ENCODE results near the gene PRCC.
"Not testable (repeated sequence)": the region's sequence is repeated elsewhere in the genome, so short reads cannot be mapped to it uniquely, and the experiment has no call there.

Gene PRCC

DNA sequence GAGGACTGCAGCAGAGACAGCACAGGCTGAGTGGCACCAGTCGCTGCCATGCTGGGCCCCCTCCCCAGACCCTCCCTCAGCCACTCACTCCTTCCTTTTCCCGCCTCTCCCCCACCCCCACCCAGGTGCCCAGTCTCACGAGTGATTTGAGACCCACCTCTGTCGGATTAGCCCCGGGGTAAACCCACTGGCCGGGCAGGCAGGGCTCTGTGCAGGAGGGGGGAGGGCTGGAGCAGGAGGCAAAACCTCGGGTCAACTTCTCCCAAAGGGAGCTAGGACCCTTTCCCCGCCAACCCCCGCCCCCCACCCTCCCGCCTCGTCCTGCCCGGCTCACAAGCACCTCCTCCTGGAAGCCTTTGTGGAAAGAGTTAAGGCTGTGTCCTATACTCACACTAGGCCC, 23.0 kb upstream of the PRCC start:
- DNase-seq (ENCODE audit: low read depth in 2 of 2): no peak

DNA sequence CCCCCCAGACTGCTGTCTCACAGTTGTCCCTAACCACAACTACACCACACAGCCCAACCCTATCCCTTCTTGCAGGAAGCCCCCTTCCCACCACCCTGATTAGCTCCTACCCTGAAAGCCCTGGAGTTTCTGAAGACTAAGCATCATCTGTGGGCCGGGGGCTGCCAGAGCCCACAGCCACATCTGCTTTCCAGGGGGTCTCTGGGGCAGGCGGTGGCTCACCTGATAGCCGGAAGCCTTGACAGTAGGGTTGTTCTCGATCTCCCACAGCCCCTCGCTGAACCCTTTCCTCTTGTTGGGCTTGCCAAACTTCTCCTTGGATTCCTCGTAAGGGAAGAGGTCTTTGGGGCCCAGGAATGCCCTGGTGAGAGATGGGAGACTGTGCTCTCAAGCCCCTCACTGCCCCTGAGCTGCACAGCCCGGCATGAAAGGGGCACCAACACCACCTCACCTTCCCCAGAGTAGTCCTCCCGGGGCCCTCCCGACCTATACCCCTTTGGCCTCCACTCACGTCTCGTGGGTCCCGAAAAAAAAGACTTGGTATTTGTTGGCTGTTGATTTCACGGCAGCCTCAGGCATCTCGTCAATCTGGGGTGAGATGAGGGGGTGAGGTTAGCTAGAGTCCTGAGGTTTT, 22.4 kb upstream of the PRCC start:
- DNase-seq (ENCODE audit: low read depth in 2 of 2): no peak

DNA sequence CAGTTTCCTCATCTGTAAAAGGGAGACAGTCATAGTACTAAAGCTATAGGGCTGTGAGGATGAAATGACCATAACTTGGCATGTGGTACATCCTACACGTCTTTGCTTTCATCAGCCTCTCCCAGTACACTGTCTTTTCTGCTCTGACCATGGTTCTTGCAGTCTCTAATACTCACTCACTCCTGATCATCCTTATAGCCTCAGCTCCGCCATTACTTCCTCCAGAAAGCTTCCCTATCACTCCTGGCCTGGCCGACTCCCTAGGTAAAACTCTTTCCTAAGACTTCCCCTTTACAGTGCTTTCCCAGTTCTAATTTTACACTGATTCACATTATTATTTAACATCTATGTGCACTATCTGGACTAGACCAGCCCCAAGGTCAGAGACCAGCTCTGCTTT, 21.5 kb upstream of the PRCC start:
- DNase-seq (ENCODE audit: low read depth in 2 of 2): no peak

DNA sequence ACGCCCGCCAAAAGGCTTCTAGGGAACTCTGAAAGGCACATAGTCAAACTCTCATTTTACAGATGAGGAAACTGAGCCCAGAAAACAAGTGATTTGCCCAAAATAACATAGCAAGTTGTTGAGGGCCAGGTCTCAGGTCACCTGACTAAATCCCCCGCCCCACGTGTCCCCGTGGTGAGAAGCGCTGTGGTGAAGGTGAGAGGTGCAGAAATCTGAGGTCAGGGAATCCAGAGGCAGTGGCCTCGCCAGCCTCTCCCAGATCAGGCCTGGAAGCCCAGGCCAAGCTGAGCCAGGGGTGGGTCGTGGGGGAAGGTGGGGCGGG, 21.0 kb upstream of the PRCC start:
- no peak for DNase-seq (ENCODE audit: low read depth in 2 of 2)

DNA sequence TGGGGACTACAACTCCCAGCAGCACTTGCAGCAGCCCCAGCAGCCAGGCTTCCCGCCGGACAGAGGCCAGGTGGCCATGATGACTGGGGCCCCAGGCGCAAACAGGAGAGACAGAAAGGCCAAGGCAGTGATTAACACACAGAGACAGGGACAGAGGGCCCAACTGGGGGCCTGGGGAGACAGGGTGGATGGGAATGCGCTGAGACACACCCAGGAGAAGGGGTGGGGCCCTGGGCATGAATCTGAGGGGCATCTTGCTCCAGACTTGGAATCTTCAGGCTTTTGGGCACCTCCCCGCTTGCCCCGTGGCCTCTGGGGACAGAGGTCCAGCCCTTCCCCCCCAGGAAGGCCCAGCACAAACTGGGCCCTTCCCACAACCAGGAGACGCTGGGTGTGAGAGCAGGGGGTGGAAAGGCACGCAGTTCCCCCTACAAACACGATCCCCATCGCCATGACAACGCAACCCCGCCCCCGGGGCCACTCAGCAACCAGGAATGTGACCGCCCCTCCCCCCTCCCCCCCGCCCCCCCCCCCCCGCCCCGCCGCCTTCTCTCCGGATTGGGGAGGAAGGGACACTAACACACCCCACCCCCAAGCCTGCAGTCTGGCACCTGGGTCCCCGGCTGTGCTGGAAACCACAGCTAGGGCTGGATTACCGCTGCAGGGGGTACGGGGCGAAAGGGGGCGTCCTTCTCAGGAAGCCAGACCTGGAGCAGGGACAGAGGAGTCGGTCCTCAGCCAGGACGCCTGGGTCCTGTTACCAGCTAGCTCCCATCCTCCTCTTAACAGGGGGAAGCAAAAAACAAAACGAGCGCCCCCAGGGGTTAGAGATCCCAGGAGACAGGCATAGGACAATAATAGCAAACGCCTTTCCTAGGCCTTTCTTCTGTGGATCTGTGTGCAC, 20.4 kb upstream of the PRCC start:
- peak in 1 of 2 donors; percentile 56 for DNase-seq (ENCODE audit: low read depth in 2 of 2)

DNA sequence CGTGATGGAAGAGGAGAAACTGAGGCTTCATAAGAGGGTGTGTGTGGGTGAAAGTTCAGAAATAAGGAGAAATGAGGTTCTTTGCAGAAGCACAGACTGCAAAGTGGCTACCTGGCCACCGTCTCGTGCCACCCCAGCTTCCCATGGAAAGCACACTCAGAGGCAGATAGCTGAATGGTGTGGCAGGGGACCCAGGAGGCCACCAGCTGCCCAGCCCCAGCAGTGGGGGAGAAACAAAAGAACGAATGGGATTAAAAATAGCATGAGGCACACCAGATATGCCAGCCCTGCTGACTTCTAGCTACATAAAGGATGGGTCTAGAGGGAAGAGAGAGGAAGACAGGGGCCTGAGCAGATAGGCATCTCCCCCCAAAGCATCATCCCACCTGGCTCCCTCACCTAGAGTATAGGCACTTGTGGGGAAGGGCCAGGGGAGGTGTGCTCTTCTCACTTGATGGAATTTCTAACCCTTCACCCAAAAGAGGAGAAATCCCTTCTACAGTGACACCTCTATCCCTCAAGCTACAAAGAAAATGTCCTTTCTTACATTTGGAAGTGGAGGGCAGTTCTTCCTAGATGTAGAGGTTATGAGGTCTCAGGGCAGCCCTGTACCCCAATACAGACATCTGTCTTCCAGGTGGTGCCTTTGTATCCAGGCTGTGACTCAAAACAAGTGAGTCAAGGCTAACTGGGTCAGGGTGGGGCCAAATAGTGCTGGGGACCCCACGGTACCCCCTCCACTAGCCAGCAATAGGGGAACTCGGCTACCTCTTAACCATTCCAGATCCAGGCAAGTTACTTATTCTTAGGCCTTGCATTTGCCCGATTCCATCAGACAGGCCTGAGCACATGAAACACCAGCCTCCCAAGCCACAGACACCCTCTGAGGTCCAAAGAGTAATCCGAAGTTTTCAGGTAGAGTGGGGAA, 19.3 kb upstream of the PRCC start:
- no peak for DNase-seq (ENCODE audit: low read depth in 2 of 2)

DNA sequence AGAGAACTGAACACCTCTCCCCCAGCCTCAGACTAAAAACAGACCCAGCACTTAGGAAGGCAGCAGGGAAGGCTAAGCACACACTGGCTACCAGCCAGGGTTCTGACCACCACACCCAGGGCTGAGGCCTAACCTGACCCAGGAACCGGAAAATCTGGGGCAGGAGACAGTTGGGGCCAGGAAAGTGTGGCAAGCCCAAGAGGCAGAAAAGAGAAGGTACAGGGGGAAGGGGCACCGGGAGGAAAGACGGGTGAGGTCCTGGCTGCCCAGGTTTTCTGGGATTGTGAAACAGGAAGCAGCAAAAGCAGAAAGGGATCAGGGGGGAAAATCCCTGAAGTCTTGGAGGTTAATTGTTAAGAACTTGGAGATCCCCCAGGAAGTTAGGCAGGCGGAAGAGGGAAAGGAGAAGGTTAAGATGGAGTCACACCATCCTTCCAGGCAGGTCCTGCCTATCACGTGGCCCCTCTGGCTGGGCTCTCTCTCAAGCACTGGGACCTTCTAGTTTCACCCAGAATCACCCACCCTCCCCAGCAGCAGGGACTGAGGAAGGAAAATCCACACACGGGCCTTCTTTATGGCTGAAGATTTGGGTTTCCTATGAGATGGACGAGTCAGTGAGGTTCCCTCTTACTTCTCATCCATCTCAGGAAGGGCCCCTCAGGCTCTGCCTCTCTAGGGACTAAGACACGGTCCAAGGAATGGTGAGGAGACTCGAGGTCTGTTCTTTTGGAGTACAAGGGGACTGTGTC, 18.5 kb upstream of the PRCC start:
- DNase-seq (ENCODE audit: low read depth in 2 of 2): no peak

DNA sequence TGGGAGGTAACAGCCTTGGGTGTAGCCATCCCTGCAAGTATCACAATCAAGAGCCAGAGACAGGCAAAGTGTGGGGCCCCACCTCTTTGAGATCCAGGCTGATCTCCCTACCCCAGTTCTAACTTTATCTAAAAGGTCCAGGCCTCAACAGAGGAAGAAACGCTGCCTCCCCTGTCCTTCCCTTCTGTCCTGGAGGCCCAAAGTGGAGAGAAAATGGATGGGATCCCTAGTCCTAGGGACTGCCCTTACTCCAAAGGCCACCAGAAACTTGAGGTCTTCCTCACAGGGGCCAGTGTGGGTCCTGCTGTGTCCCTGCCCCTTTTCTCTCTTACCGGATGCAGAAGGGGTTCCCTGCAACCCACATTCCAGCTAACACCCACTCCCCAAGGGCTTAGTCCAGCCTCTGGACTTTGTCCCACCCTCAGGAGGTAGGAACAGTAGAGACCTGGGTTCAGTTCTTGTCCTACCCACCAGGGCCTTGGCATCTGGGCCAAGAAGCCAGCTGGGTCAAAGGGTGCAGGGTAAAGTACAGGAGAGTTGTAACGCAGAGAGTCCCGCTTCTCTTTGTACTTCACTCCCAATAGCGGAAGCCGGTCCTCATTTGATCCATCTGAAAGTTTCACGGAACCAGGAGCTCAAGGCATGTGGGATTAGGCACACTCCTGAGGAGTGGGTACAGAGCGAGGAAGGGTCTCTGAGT, 17.8 kb upstream of the PRCC start:
- no peak for DNase-seq (ENCODE audit: low read depth in 2 of 2)

DNA sequence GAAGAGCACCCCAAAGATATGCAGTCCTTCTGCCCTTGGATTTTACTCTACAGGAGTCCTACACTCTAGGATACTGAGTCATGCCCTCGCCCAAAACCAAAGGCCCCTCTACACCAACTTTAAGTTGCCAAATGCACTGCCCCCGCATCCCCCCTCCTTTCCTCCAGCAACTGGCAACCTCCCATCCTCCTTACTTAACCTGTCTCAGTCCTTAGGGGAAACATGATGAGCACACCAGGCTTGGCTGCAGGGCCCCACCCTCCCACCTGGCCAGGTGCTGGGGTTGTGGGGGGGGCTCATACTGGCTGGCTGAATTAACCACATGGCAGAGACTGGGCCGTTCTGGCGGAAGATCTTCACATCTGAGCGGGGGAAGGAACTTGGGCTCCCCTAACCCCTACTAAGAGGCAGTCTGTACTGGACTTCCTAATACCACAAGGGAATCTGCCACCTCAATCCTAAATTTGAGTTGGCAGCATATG, 17.1 kb upstream of the PRCC start:
- peak in 1 of 2 donors; percentile 48 for DNase-seq (ENCODE audit: low read depth in 2 of 2)

DNA sequence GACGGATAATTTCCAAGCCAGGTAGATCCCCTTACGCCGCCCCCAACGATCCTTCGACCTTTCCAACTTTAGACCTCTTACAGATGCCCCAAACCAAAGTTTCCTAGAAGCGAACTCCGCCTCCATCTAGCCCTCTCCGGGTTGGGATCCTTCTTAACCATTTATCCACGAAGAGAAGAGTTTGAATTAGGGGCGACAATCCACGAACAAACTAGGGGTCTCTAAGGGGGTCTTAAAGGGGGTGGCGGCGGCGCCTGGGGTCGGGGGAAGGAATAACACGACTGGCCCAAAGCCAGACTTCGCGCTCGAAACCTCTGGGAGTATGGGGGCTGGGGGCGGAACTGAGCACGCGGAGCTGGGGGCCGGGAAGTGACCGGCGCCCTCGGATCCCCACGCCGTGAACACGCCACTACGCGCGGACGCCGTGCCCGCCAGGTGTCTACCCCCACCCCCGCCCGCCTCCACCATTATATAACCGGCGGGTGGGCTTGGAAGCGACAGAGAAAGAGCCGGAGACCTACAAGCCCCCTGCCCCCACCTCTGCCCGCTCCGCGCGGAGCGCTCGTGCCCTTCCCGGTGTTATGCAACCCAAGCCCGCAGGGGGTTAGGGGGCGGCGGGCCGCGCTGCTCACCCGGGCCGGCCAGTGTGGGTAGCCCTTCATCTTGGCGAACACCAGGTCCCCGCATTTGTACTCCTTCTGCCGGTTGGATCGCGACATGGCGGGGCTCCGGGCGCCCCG, 16.5 kb upstream of the PRCC start:
- DNase-seq (ENCODE audit: low read depth in 2 of 2): peak in 1 of 2 donors; percentile 30

DNA sequence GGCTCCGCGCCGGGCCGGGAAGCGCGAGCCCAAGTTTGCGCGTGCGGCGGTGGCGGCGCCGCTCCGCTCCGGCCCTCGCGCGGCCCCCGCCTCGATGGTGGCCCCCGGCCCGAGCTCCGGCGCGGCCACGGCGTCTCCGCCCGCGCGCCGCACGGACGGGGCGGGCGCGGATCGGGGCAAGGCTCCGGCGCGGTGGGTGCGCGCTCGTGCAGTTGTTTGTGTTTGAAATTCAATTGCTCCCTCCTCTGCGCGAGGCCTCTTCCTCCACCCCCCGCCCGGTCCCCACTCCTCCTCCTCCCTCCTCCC, 15.9 kb upstream of the PRCC start, which contains the start of gene HDGF:
HDGF (minus strand) TSS at position 225 of the 306 bp plus-strand sequence. CDS start 246 bp downstream, outside the sequence.
- no peak for DNase-seq (ENCODE audit: low read depth in 2 of 2)

DNA sequence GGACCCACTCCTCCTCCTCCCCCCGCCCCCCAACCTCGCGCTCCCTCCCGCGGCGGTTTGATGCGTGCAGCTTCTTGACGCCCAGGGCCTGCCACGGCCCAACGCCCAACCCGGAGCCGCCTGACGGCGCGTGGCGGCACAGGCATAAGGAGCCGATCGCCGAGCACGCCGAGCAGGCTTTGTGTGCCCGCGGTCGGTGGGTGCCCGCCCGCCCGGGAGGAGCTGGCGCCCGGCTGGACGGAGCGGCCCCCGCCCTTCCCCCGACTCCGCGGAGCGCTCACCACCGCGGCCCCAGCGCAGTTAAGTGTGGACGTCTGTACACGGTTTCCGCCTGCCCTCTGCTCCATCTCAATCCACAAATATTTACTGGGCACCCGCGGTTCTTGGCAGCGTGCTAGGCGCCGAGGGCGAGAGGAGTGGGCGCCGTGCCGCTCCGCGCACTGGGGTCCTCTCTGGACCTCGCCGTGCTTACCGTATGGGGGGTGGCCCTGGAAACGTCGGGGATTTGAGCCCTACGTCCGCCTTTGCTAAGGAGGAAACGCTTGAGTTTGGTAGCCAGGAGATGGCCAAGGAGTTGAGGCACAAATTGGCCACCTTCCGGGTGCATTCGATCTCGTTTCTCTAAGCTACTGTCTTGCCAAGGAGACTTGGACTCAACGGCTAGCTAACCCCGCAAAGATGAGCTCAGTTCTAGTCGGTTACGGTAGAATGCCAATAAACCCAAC, 15.4 kb upstream of the PRCC start:
- peak; percentile 98 for DNase-seq (ENCODE audit: low read depth in 2 of 2)

DNA sequence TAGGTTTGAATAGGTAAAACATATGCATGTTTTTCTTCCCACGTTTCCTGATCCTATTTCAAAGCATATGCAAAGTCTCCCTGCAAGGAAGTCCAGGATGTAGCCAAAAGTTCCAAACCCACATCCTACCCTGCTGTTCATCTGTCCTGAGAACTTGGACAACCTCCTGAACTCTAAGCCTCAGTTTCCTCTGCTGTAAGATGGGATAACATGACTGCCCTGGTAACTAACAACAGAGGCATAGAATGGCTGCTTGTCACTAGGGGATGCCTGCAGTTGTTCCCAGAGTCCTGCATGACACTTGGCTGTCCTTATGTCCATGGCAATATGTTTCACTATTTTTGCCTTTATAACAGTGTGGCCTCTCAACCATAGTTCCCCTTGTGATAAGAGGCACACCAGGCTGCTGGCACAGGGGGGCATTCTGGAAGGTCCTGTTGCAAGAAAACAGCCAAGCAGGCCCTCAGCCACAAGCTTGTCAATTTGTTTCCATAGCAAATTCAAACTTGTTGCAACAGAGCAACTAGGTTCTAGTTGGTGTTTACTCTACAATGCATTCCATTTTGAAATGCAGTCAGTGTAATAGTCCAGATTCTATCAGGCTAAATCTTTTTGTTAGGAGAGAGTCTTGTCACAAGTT, 14.4 kb upstream of the PRCC start:
- DNase-seq (ENCODE audit: low read depth in 2 of 2): no peak

DNA sequence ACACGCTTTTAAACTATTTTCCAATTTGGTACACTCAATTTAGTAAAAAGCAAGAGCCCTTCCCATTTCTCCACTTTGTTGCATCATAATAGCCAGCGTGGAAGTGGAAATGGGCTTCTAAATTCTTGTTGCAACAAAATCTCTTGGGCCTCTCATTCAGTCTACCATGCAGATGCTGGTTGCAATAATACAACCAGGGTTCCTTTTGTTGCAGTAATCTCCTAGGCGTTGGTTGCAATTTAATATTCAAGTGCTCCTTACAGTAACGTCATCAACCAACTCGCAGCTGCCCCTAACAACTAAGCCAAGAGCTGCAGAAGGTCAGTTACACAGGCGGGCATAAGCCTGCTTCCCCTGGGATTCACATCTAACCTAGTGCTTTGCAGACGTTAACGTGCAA, 13.1 kb upstream of the PRCC start:
- DNase-seq (ENCODE audit: low read depth in 2 of 2): no peak

DNA sequence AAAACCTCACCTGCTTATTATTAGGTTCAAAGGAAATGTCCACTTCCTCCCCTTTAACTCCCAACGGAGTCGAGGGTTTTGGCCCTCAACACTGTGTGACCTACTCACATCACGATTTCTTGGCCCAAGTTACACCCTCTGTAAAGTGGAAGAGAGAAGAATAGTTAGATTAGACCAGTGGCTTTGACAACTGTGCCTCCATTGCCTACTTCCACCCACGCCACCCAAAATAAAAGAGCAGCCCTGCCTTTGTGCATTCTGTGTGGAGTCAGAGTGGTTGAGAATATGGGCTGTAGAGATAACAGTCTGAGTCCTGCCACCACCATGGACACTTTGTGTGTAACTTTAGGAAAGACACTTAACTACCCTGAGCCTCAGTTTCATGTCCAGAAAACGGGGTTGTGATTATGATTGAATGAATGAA, 11.8 kb upstream of the PRCC start:
- no peak for DNase-seq (ENCODE audit: low read depth in 2 of 2)

DNA sequence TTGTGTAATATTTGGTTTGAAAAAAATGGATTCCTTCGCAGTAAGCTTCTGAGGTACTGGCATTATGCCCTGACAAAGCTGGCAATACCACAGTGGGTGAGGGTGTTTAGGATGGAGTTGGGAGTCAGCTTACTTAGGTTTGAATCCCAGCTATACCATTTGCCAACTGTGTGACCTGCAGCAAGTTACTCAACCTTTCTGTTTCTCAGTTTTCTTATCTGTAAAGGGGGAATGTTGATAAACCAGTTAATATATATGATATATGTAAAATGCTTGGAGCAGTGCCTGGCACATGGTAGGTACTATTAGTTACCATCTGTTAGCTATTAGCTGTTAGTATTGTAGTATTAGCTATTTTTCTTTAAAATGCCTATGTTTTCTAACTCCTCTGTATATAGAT, 11.0 kb upstream of the PRCC start:
- DNase-seq (ENCODE audit: low read depth in 2 of 2): no peak

DNA sequence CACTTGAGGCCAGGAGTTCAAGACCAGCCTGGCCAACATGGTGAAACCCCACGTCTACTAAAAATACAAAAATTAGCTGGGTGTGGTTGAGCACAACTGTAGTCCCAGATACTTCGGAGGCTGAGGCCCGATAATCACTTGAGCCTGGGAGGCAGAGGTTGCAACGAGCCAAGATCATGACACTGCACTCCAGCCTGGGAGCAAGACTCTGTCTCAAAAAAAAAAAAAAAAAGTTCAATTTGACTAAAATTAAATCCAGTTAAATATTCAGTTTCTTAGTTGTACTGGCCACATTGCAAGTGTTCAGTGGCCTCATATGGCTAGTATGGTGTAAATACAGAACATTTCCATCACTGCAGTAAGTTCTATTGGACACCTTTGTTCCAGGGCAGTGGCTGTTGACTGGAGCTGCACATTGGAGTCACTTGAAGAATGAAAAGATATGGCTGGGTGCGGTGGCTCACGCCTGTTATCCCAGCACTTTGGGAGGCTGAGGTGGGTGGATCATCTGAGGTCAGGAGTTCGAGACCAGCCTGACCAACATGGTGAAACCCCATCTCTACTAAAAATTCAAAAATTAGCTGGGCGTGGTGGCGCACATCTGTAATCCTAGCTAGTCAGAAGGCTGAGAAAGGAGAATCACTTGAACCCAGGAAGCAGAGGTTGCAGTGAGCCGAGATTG, 9.6 kb upstream of the PRCC start:
- not testable (repeated sequence) for DNase-seq (ENCODE audit: low read depth in 2 of 2)

DNA sequence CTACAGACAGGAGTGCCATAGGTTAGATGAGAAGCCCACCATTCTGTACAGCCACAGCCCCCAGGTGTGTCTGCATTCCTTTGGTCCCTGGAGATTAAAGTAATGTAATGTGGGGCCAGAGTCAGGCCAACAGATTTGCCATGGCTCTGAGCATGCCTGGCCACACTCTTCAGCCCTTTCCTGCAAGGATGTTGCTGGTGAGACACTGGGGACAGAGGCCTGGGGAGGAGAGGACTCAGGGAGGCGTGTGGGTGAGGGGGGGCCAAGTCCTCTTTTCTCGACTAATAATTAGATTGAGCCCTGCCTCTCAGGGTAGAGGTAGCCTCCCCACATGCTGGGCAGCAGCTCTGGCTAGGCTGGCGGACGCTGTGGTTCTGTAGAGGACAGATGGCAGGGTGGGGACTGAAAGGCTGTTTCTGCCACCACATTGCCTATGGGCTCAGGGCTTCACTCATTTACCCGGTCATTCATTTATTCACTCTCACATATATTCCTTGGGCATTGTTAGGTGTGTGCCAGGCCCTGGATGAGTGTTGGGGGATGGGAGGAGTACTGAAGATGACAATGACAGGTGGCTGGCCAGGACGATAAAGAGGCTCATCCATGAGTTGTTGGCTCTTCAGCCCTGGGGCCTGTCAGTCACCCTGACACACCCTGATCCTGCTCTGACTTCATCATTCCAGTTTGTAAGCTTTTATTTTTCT, 7.1 kb upstream of the PRCC start:
- DNase-seq (ENCODE audit: low read depth in 2 of 2): no peak
